HUES48 (cell line): ENCODE measurements around the gene ZFP92.
"Not testable (repeated sequence)": the region's sequence is repeated elsewhere in the genome, so short reads cannot be mapped to it uniquely, and the experiment has no call there.

Experiments
- H3K27ac ChIP-seq: one replicate; pipeline ENCODE4 v1.7.0; 2013; ENCODE audit warnings: low read depth, low read length, inconsistent platforms
- H3K27me3 ChIP-seq: 2 replicates; pipeline ENCODE4 v1.6.1; 2013; ENCODE audit warnings: mild to moderate bottlenecking, low read length; ENCODE audit not compliant: control insufficient read depth, insufficient read depth
- H3K36me3 ChIP-seq: 2 replicates; pipeline ENCODE4 v1.6.1; 2013; ENCODE audit warnings: low read length; ENCODE audit not compliant: control insufficient read depth, insufficient read depth
- H3K4me1 ChIP-seq: 2 replicates; pipeline ENCODE4 v1.6.1; 2013; ENCODE audit warnings: mild to moderate bottlenecking, low read length; ENCODE audit not compliant: control insufficient read depth, insufficient read depth
- H3K4me3 ChIP-seq: 2 replicates; pipeline ENCODE4 v1.5.1; 2013; ENCODE audit warnings: mild to moderate bottlenecking, low read depth, low read length
- H3K9ac ChIP-seq: 2 replicates; pipeline ENCODE4 v1.6.1; 2013; ENCODE audit warnings: mild to moderate bottlenecking, low read depth, low read length, moderate library complexity
- H3K9me3 ChIP-seq: 2 replicates; pipeline ENCODE4 v1.6.1; 2013; ENCODE audit warnings: low read length; ENCODE audit not compliant: control insufficient read depth, insufficient read depth

Gene ZFP92

GRCh38 chrX:153377727-153378126 is 33.5 kb upstream of the ZFP92 start:
- Histone ChIP-seq H3K27ac (no peak overlapping the region), H3K4me3 (no peak overlapping the region), H3K27me3 (no peaks in the 10 kb centered on the region), H3K36me3 (no peaks in the 10 kb centered on the region), H3K4me1 (no peaks in the 10 kb centered on the region), H3K9ac (no peak overlapping the region), H3K9me3 (peaks cover 71% of the 10 kb centered on the region)

GRCh38 chrX:153378607-153379006 is 32.7 kb upstream of the ZFP92 start:
- no peak overlapping the region for H3K4me3 ChIP-seq
- H3K27me3 ChIP-seq, result no peaks in the 10 kb centered on the region
- H3K9ac ChIP-seq, result no peak overlapping the region
- no peak overlapping the region for H3K27ac ChIP-seq
- H3K36me3 ChIP-seq, result no peaks in the 10 kb centered on the region
- H3K9me3 ChIP-seq, result peaks cover 80% of the 10 kb centered on the region
- no peaks in the 10 kb centered on the region for H3K4me1 ChIP-seq

- Histone ChIP-seq H3K9ac (no peak overlapping the region), H3K4me1 (no peaks in the 10 kb centered on the region), H3K4me3 (no peak overlapping the region), H3K27ac (no peak overlapping the region), H3K27me3 (no peaks in the 10 kb centered on the region), H3K36me3 (no peaks in the 10 kb centered on the region), H3K9me3 (peaks cover 83% of the 10 kb centered on the region)
Measured at GRCh38 chrX:153379508-153379907, 31.8 kb upstream of the ZFP92 start.

GRCh38 chrX:153379971-153380581 is 31.2 kb upstream of the ZFP92 start:
- H3K4me3 ChIP-seq, result no peak overlapping the region

GRCh38 chrX:153380691-153381090 is 30.6 kb upstream of the ZFP92 start:
- no peaks in the 10 kb centered on the region for H3K4me1 ChIP-seq
- H3K9me3 ChIP-seq, result peaks cover 74% of the 10 kb centered on the region
- no peak overlapping the region for H3K27ac ChIP-seq
- no peak overlapping the region for H3K9ac ChIP-seq
- H3K36me3 ChIP-seq, result no peaks in the 10 kb centered on the region
- H3K27me3 ChIP-seq, result no peaks in the 10 kb centered on the region
- no peak overlapping the region for H3K4me3 ChIP-seq

More at GRCh38 chrX:153379971-153380581, 31.2 kb upstream of the ZFP92 start:
- H3K27me3 ChIP-seq, result no peaks in the 10 kb centered on the region
- no peaks in the 10 kb centered on the region for H3K4me1 ChIP-seq
- no peak overlapping the region for H3K9ac ChIP-seq
- no peak overlapping the region for H3K27ac ChIP-seq
- no peaks in the 10 kb centered on the region for H3K36me3 ChIP-seq
- peaks cover 81% of the 10 kb centered on the region for H3K9me3 ChIP-seq

GRCh38 chrX:153381684-153382532 is 29.4 kb upstream of the ZFP92 start:
- Histone ChIP-seq H3K36me3 (no peaks in the 10 kb centered on the region), H3K4me1 (no peaks in the 10 kb centered on the region), H3K9me3 (peaks cover 81% of the 10 kb centered on the region), H3K9ac (no peak overlapping the region), H3K4me3 (no peak overlapping the region), H3K27ac (no peak overlapping the region), H3K27me3 (no peaks in the 10 kb centered on the region)

GRCh38 chrX:153382563-153383482 is 28.4 kb upstream of the ZFP92 start:
- Histone ChIP-seq H3K36me3 (no peaks in the 10 kb centered on the region), H3K9me3 (peaks cover 83% of the 10 kb centered on the region), H3K9ac (no peak overlapping the region), H3K27me3 (no peaks in the 10 kb centered on the region), H3K27ac (no peak overlapping the region), H3K4me3 (no peak overlapping the region), H3K4me1 (no peaks in the 10 kb centered on the region)

- H3K27ac ChIP-seq, result no peak overlapping the region
- H3K36me3 ChIP-seq, result no peaks in the 10 kb centered on the region
- no peak overlapping the region for H3K4me3 ChIP-seq
- peaks cover 80% of the 10 kb centered on the region for H3K9me3 ChIP-seq
- H3K27me3 ChIP-seq, result no peaks in the 10 kb centered on the region
- H3K9ac ChIP-seq, result no peak overlapping the region
- H3K4me1 ChIP-seq, result no peaks in the 10 kb centered on the region
Measured at GRCh38 chrX:153384390-153384789, 26.9 kb upstream of the ZFP92 start.

- not testable (repeated sequence) for H3K4me3 ChIP-seq, H3K4me1 ChIP-seq, H3K27ac ChIP-seq, H3K27me3 ChIP-seq, H3K9ac ChIP-seq, H3K36me3 ChIP-seq
- peaks cover 81% of the 10 kb centered on the region for H3K9me3 ChIP-seq
Measured at GRCh38 chrX:153384973-153385372, 26.3 kb upstream of the ZFP92 start.

GRCh38 chrX:153386097-153386496 is 25.2 kb upstream of the ZFP92 start:
- Histone ChIP-seq H3K36me3 (no peaks in the 10 kb centered on the region), H3K27me3 (no peaks in the 10 kb centered on the region), H3K4me3 (no peak overlapping the region), H3K9me3 (peaks cover 81% of the 10 kb centered on the region), H3K9ac (no peak overlapping the region), H3K4me1 (no peaks in the 10 kb centered on the region), H3K27ac (no peak overlapping the region)
